SJCRH30 (cell line): ENCODE data around the gene LSM8. TPM values are rescaled to one million over a fixed set of nuclear protein-coding genes. Genes with fewer than 3 reads are reported as not detected.

ENCODE experiments used
- DNase-seq, 2 experiments: peaks; one replicate each; pipeline ENCODE4 v3.0.0-alpha.2; 2015 to 2020
- H3K27ac ChIP-seq: fragments of 250-450 bp; sonication (Bioruptor Pico); 2 replicates; pipeline ENCODE4 v1.5.1; 2020; ENCODE audit warnings: mild to moderate bottlenecking, moderate library complexity
- H3K27me3 ChIP-seq: fragments of 250-450 bp; sonication (Bioruptor Pico); 2 replicates; pipeline ENCODE4 v1.5.1; 2020; ENCODE audit warnings: mild to moderate bottlenecking, moderate library complexity
- H3K36me3 ChIP-seq: fragments of 250-450 bp; sonication (Bioruptor Pico); 2 replicates; pipeline ENCODE4 v1.5.1; 2020; ENCODE audit warnings: mild to moderate bottlenecking, moderate library complexity
- H3K4me1 ChIP-seq: fragments of 250-450 bp; sonication (Bioruptor Pico); 2 replicates; pipeline ENCODE4 v1.5.1; 2020; ENCODE audit warnings: mild to moderate bottlenecking, moderate library complexity
- H3K4me3 ChIP-seq: fragments of 250-450 bp; sonication (Bioruptor Pico); 2 replicates; pipeline ENCODE4 v1.5.1; 2020; ENCODE audit warnings: mild to moderate bottlenecking, moderate library complexity
- H3K9me3 ChIP-seq: fragments of 250-450 bp; sonication (Bioruptor Pico); replicated peaks from 2 replicates; pipeline ENCODE4 v1.5.1; 2020; ENCODE audit warnings: mild to moderate bottlenecking, moderate library complexity
- total RNA-seq: library from RNA; depleted of rRNA; stranded (reverse); fragments of >200 nt; shearing (Covaris generic); gene quantifications from 2 replicates; pipeline ENCODE4 v1.2.3, GENCODE V29; 2014

Gene LSM8
- total RNA-seq, 1 experiment from 2014 or later, result 92.0 TPM

- H3K27ac ChIP-seq, result peak overlapping the region; percentile 95; the same call in 1 of the 2 replicates
- peak overlapping the region; percentile 97 for H3K4me3 ChIP-seq
- H3K9me3 ChIP-seq, result no peaks in the 10 kb centered on the region
- DNase-seq, result peak in 1 of 2 experiments; percentile 29
- no peaks in the 10 kb centered on the region for H3K27me3 ChIP-seq
- H3K4me1 ChIP-seq, result peaks cover 7% of the 10 kb centered on the region; the same call in 1 of the 2 replicates
- peaks cover 19% of the 10 kb centered on the region for H3K36me3 ChIP-seq
Measured at GRCh38 chr7:118182593-118183427, 1.2 kb upstream of the LSM8 start.

GRCh38 chr7:118183428-118183785 lies 557 bp upstream of the LSM8 start:
- no peak for DNase-seq
- H3K36me3 ChIP-seq, result peaks cover 25% of the 10 kb centered on the region
- H3K9me3 ChIP-seq, result no peaks in the 10 kb centered on the region
- no peaks in the 10 kb centered on the region for H3K27me3 ChIP-seq
- H3K4me1 ChIP-seq, result peaks cover 7% of the 10 kb centered on the region; the same call in 1 of the 2 replicates
- H3K27ac ChIP-seq, result peak overlapping the region; percentile 95
- peak overlapping the region; percentile 97 for H3K4me3 ChIP-seq

GRCh38 chr7:118184565-118184940 lies 589 bp downstream of the LSM8 start:
- Histone ChIP-seq H3K9me3 (no peaks in the 10 kb centered on the region), H3K27me3 (no peaks in the 10 kb centered on the region), H3K27ac (peak overlapping the region; percentile 95), H3K4me3 (peak overlapping the region; percentile 97), H3K36me3 (peaks cover 35% of the 10 kb centered on the region), H3K4me1 (peaks cover 7% of the 10 kb centered on the region; the same call in 1 of the 2 replicates)
- DNase-seq, result peak in 1 of 2 experiments; percentile 35

- Histone ChIP-seq H3K27me3 (no peaks in the 10 kb centered on the region), H3K36me3 (peaks cover 41% of the 10 kb centered on the region), H3K27ac (no peak overlapping the region), H3K9me3 (no peaks in the 10 kb centered on the region), H3K4me1 (peaks cover 7% of the 10 kb centered on the region; the same call in 1 of the 2 replicates), H3K4me3 (peak overlapping the region; percentile 97)
- no peak for DNase-seq
Measured at GRCh38 chr7:118185163-118185860, 1.3 kb downstream of the LSM8 start.

GRCh38 chr7:118186501-118186900 lies 2.5 kb downstream of the LSM8 start:
- Histone ChIP-seq H3K27ac (no peak overlapping the region), H3K4me1 (peaks cover 7% of the 10 kb centered on the region; the same call in 1 of the 2 replicates), H3K36me3 (peaks cover 50% of the 10 kb centered on the region), H3K9me3 (no peaks in the 10 kb centered on the region), H3K4me3 (no peak overlapping the region), H3K27me3 (no peaks in the 10 kb centered on the region)
- no peak for DNase-seq

GRCh38 chr7:118194571-118194970 lies 10.6 kb downstream of the LSM8 start:
- H3K4me3 ChIP-seq, result no peak overlapping the region
- H3K36me3 ChIP-seq, result peaks cover 23% of the 10 kb centered on the region
- H3K27ac ChIP-seq, result no peak overlapping the region
- no peaks in the 10 kb centered on the region for H3K9me3 ChIP-seq
- H3K4me1 ChIP-seq, result no peaks in the 10 kb centered on the region
- no peaks in the 10 kb centered on the region; the same call in 1 of the 2 replicates for H3K27me3 ChIP-seq
- no peak for DNase-seq

GRCh38 chr7:118195837-118196474 lies 12.0 kb downstream of the LSM8 start:
- no peak overlapping the region for H3K27ac ChIP-seq
- H3K4me1 ChIP-seq, result no peaks in the 10 kb centered on the region
- peaks cover 13% of the 10 kb centered on the region for H3K36me3 ChIP-seq
- H3K9me3 ChIP-seq, result no peaks in the 10 kb centered on the region
- H3K27me3 ChIP-seq, result no peaks in the 10 kb centered on the region; the same call in 1 of the 2 replicates
- H3K4me3 ChIP-seq, result no peak overlapping the region
- DNase-seq, result peak; percentile 64 to 77

- Histone ChIP-seq H3K27me3 (no peaks in the 10 kb centered on the region; the same call in 1 of the 2 replicates), H3K4me3 (no peak overlapping the region), H3K9me3 (no peaks in the 10 kb centered on the region), H3K36me3 (no peaks in the 10 kb centered on the region), H3K27ac (no peak overlapping the region), H3K4me1 (no peaks in the 10 kb centered on the region)
- DNase-seq, result no peak
Measured at GRCh38 chr7:118202061-118202460, 18.1 kb downstream of the LSM8 start.

GRCh38 chr7:118214051-118214832 lies 30.3 kb downstream of the LSM8 start:
- no peaks in the 10 kb centered on the region for H3K36me3 ChIP-seq
- H3K27me3 ChIP-seq, result no peaks in the 10 kb centered on the region
- H3K9me3 ChIP-seq, result no peaks in the 10 kb centered on the region
- H3K4me3 ChIP-seq, result peak overlapping the region; percentile 52
- H3K4me1 ChIP-seq, result no peaks in the 10 kb centered on the region
- DNase-seq, result peak; percentile 70 to 81
- H3K27ac ChIP-seq, result no peak overlapping the region

GRCh38 chr7:118214833-118215182 lies 30.8 kb downstream of the LSM8 start:
- H3K27me3 ChIP-seq, result no peaks in the 10 kb centered on the region
- H3K4me3 ChIP-seq, result peak overlapping the region; percentile 52
- H3K27ac ChIP-seq, result no peak overlapping the region
- no peaks in the 10 kb centered on the region for H3K36me3 ChIP-seq
- no peaks in the 10 kb centered on the region for H3K4me1 ChIP-seq
- no peak for DNase-seq
- H3K9me3 ChIP-seq, result no peaks in the 10 kb centered on the region

GRCh38 chr7:118217210-118217619 lies 33.3 kb downstream of the LSM8 start:
- Histone ChIP-seq H3K27me3 (no peaks in the 10 kb centered on the region), H3K4me3 (no peak overlapping the region), H3K36me3 (no peaks in the 10 kb centered on the region), H3K27ac (no peak overlapping the region), H3K9me3 (no peaks in the 10 kb centered on the region), H3K4me1 (no peaks in the 10 kb centered on the region)
- no peak for DNase-seq

- Histone ChIP-seq H3K27me3 (no peaks in the 10 kb centered on the region), H3K36me3 (no peaks in the 10 kb centered on the region), H3K9me3 (no peaks in the 10 kb centered on the region), H3K4me1 (no peaks in the 10 kb centered on the region), H3K27ac (no peak overlapping the region), H3K4me3 (no peak overlapping the region)
- DNase-seq, result no peak
Measured at GRCh38 chr7:118218413-118219156, 34.6 kb downstream of the LSM8 start.

- Histone ChIP-seq H3K4me3 (no peak overlapping the region), H3K4me1 (no peaks in the 10 kb centered on the region), H3K9me3 (no peaks in the 10 kb centered on the region), H3K27ac (no peak overlapping the region), H3K27me3 (no peaks in the 10 kb centered on the region), H3K36me3 (no peaks in the 10 kb centered on the region)
- no peak for DNase-seq
Measured at GRCh38 chr7:118219157-118219512, 35.2 kb downstream of the LSM8 start.

GRCh38 chr7:118220583-118220982 lies 36.6 kb downstream of the LSM8 start:
- no peak overlapping the region for H3K27ac ChIP-seq
- no peaks in the 10 kb centered on the region for H3K36me3 ChIP-seq
- peak in 1 of 2 experiments; percentile 5 for DNase-seq

More at GRCh38 chr7:118220583-118220982, 36.6 kb downstream of the LSM8 start:
- Histone ChIP-seq H3K4me3 (no peak overlapping the region), H3K9me3 (no peaks in the 10 kb centered on the region), H3K4me1 (no peaks in the 10 kb centered on the region), H3K27me3 (no peaks in the 10 kb centered on the region)
